ENCODE data around the gene ERCC6.

The ERCC6 gene

GRCh38 chr10:49518982-49519578 is 19.8 kb downstream of the ERCC6 start:
- TF ChIP-seq CTCF (IDR thresholded peaks at IDR 0.05; ENCODE audit: low read depth, low read length) = peak; percentile 65
- peak; percentile 70 to 73 for DNase-seq (ENCODE audit: low read depth in 2 of 2)
- no peak overlapping the region for H3K4me3 ChIP-seq (replicated peaks in 1 of 2; ENCODE audit: low read depth in 2 of 2, low read length in 2 of 2)

- no peak for TF ChIP-seq CTCF (IDR thresholded peaks at IDR 0.05; ENCODE audit: low read depth, low read length)
- no peak for DNase-seq (ENCODE audit: low read depth in 2 of 2)
- no peak overlapping the region for H3K4me3 ChIP-seq (replicated peaks in 1 of 2; ENCODE audit: low read depth in 2 of 2, low read length in 2 of 2)
Observed at GRCh38 chr10:49518566-49518965, 20.4 kb downstream of the ERCC6 start.

DNA sequence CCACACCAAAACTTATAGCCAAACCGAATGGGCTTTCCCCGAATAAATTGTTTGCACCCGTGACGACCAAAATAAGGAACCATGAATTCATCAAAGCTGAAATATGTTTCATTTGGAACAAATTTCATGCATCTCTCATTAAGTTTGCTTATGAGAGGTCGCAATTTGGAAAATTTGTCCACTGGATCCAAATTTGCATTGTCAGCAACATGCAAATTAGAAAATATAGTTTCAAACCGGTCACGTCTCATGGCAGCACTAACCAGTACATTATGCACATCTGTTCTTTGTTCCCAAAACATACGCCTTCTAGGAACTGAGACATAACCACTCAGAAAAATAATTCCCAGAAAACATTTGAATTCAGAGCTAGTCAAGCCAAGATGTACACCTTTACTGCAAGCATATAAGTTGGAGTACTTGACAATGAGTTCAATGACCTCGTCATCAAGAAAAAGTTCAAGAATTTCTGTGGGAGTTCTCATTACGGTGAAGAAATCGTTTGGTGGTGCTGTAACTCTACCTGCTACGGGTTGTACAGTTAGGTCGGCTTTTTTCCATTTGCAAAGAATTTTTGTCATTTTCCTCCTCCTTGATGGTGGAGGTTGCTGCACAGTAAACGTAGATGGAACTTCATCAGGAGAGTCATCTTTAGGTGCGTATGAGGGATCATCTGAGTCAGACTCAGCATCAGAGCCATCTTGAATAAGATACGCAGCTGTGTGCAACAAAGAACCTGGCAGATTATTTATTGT is 22.5 kb downstream of the ERCC6 start:
- H3K4me3 ChIP-seq (replicated peaks in 1 of 2; ENCODE audit: low read depth in 2 of 2, low read length in 2 of 2) = no peak overlapping the region
- no peak for TF ChIP-seq CTCF (IDR thresholded peaks at IDR 0.05; ENCODE audit: low read depth, low read length)
- DNase-seq (ENCODE audit: low read depth in 2 of 2) = no peak

DNA sequence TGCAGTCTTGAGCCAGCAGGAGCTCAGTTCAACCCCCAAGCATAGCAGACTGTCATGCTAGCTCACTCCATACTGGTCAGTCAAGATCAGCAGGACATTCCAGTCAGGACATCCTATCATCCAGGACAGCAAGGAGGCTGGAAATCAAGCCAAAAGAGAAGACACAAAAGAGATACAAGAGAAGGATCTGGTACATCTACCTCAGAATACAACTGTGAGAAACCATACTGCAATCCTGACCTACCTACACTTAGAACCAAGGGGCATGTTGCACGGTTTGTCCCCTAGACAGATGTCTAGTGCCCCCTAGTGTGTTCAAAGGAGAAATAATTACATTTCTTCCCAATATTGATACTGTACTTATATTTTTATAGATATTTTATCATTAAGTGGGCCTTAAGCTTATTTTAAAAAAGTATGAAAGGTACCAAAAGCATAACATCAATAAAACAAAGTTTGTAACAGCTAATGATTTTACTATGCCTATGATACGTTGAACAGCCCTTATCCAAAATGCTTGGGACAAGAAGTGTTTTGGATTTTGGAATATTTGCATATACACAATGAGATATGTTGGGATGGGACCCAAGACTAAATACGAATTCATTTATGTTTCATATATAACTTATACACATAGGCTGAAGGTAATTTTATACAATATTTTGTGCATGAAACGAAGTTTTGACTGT is 26.7 kb downstream of the ERCC6 start:
- DNase-seq (ENCODE audit: low read depth in 2 of 2) = peak; percentile 55 to 62
- no peak overlapping the region for H3K4me3 ChIP-seq (replicated peaks in 1 of 2; ENCODE audit: low read depth in 2 of 2, low read length in 2 of 2)
- TF ChIP-seq CTCF (IDR thresholded peaks at IDR 0.05; ENCODE audit: low read depth, low read length) = peak; percentile 66

- TF ChIP-seq CTCF (IDR thresholded peaks at IDR 0.05; ENCODE audit: low read depth, low read length) = no peak
- no peak for DNase-seq (ENCODE audit: low read depth in 2 of 2)
- H3K4me3 ChIP-seq (replicated peaks in 1 of 2; ENCODE audit: low read depth in 2 of 2, low read length in 2 of 2) = no peak overlapping the region
Observed at GRCh38 chr10:49509771-49510303, 29.1 kb downstream of the ERCC6 start.

DNA sequence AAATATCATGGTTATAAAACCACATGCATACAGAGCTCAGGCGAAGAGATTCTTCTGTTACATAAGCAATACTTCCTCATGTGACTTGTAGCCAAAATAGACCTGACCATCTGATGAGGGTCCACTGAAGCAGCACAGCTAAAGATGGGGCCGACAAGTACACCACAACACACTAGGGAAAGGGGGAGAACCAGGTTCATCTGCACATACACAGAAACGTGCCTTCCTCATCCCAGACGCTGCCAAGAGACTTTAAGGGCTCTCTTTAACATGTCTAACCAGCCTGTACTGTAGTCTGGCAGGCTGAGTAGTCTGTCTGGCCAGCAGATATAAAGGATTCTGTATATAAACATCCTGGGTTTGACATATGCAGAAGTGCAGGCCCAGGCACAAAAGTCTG is 30.3 kb downstream of the ERCC6 start:
- no peak for DNase-seq (ENCODE audit: low read depth in 2 of 2)
- TF ChIP-seq CTCF (IDR thresholded peaks at IDR 0.05; ENCODE audit: low read depth, low read length) = no peak
- no peak overlapping the region for H3K4me3 ChIP-seq (replicated peaks in 1 of 2; ENCODE audit: low read depth in 2 of 2, low read length in 2 of 2)

All from cardiac fibroblast (primary cell).